GM23248 (cell line): ENCODE data around the gene CEP290. TPM values are rescaled to one million over a fixed set of nuclear protein-coding genes. Genes with fewer than 3 reads are reported as not detected.

Experiments used
- DNase-seq: peaks from one replicate; pipeline ENCODE4 v3.0.0-alpha.2; 2015
- H2AFZ ChIP-seq: fragments of 200-600 bp; sonication (generic); 2 replicates; pipeline ENCODE4 v1.6.1; 2016; ENCODE audit warnings: antibody characterized with exemption
- H3F3A ChIP-seq: fragments of 200-600 bp; sonication (generic); 2 replicates; pipeline ENCODE4 v1.6.1; 2016; ENCODE audit warnings: mild to moderate bottlenecking, antibody characterized with exemption, mixed run types; ENCODE audit not compliant: insufficient read depth
- H3K27ac ChIP-seq: fragments of 200-600 bp; sonication (generic); 2 replicates; pipeline ENCODE4 v1.5.1; 2016; ENCODE audit warnings: mild to moderate bottlenecking
- H3K27me3 ChIP-seq: fragments of 200-600 bp; sonication (generic); replicated peaks from 2 replicates; pipeline ENCODE4 v1.6.1; 2016; ENCODE audit warnings: mild to moderate bottlenecking; ENCODE audit not compliant: insufficient read depth
- H3K36me3 ChIP-seq: fragments of 200-600 bp; sonication (generic); 2 replicates; pipeline ENCODE4 v1.6.1; 2016; ENCODE audit warnings: low read depth, mild to moderate bottlenecking
- H3K4me1 ChIP-seq: fragments of 200-600 bp; sonication (generic); 2 replicates; pipeline ENCODE4 v1.6.1; 2016; ENCODE audit warnings: mild to moderate bottlenecking; ENCODE audit not compliant: insufficient read depth
- H3K4me2 ChIP-seq: fragments of 200-600 bp; sonication (generic); one replicate; pipeline ENCODE4 v1.6.1; 2016; ENCODE audit warnings: mild to moderate bottlenecking; ENCODE audit not compliant: unreplicated experiment
- H3K4me3 ChIP-seq: fragments of 200-600 bp; sonication (generic); 2 replicates; pipeline ENCODE4 v1.5.1; 2016; ENCODE audit warnings: mild to moderate bottlenecking
- H3K79me2 ChIP-seq: fragments of 200-600 bp; sonication (generic); 2 replicates; pipeline ENCODE4 v1.6.1; 2016; ENCODE audit warnings: mild to moderate bottlenecking; ENCODE audit not compliant: insufficient read depth
- H3K9ac ChIP-seq: fragments of 200-600 bp; sonication (generic); 2 replicates; pipeline ENCODE4 v1.6.1; 2016; ENCODE audit warnings: mild to moderate bottlenecking
- H3K9me2 ChIP-seq: fragments of 200-600 bp; sonication (generic); 2 replicates; pipeline ENCODE4 v1.6.1; 2016; ENCODE audit warnings: mixed run types, mild to moderate bottlenecking, moderate library complexity; ENCODE audit not compliant: insufficient read depth
- H3K9me3 ChIP-seq: fragments of 200-600 bp; sonication (generic); one replicate; pipeline ENCODE4 v1.6.1; 2017; ENCODE audit warnings: low read depth
- H4K20me1 ChIP-seq: fragments of 200-600 bp; sonication (generic); 2 replicates; pipeline ENCODE4 v1.6.0; 2016; ENCODE audit not compliant: insufficient read depth
- EZH2 ChIP-seq: fragments of 200-600 bp; sonication (generic); IDR thresholded peaks from 2 replicates; pipeline ENCODE4 v1.6.1; 2018; ENCODE audit warnings: antibody characterized with exemption, mild to moderate bottlenecking; ENCODE audit not compliant: insufficient read depth, poor library complexity, severe bottlenecking
- EZH2phosphoT487 ChIP-seq: fragments of 200-600 bp; sonication (generic); IDR thresholded peaks from 2 replicates; pipeline ENCODE4 v1.6.1; 2018; ENCODE audit warnings: antibody characterized with exemption, moderate library complexity, mild to moderate bottlenecking, low read depth; ENCODE audit not compliant: insufficient read depth
- WGBS, 2 experiments: methylation state at CpG; one replicate each; pipeline ENCODE4 v1.1.6; 2015 to 2017; ENCODE audit warnings: low lambda C conversion rate in 2 of 2, low coverage in 1 of 2; ENCODE audit errors: missing lambda C conversion rate in 2 of 2; 5-methylcytosine and 5-hydroxymethylcytosine counted together
- in situ Hi-C: fragments of 300-500 bp; cut with MboI; formaldehyde crosslinking; loops from 2 replicates; pipeline ENCODE4 v1.15.0; 2020
- polyA plus RNA-seq: library from polyadenylated mRNA; unstranded; fragments of >200 nt; fragmentation: Nextera tagmentation; extraction: Ambion mirVana; gene quantifications from 2 replicates; pipeline ENCODE4 v1.2.1, GENCODE V29; 2016
- total RNA-seq: library from RNA; depleted of rRNA; stranded (reverse); fragments of >200 nt; shearing (Covaris generic); gene quantifications from 2 replicates; pipeline ENCODE4 v1.2.3, GENCODE V29; 2014

Gene CEP290
- total and polyA plus RNA-seq, 2 experiments from 2014 or later: 6.4 to 14.2 TPM

GRCh38 chr12:88166179-88166578, 24.3 kb upstream of the CEP290 start:
- Histone ChIP-seq H3K27me3 (no peaks in the 10 kb centered on the region), H3K9ac (no peak overlapping the region), H3K4me1 (no peaks in the 10 kb centered on the region; the same call in 1 of the 2 replicates), H3K4me3 (no peak overlapping the region), H3K27ac (no peak overlapping the region), H3F3A (no peaks in the 10 kb centered on the region), H2AFZ (no peak overlapping the region), H3K36me3 (peaks cover 43% of the 10 kb centered on the region), H3K9me2 (no peaks in the 10 kb centered on the region), H4K20me1 (no peaks in the 10 kb centered on the region), H3K79me2 (no peaks in the 10 kb centered on the region; the same call in 1 of the 2 replicates), H3K4me2 (no peak overlapping the region), H3K9me3 (no peaks in the 10 kb centered on the region)
- TF ChIP-seq EZH2phosphoT487 (no peak), EZH2 (no peak)
- no peak for DNase-seq
- in situ Hi-C loops: no loop called here
- WGBS, 2 experiments: 95 to 100% methylated on average over 1 of the region's 1 CpG

- in situ Hi-C loops: no loop called here
- DNase-seq: no peak
Observed at GRCh38 chr12:88163371-88163770, 21.5 kb upstream of the CEP290 start.

GRCh38 chr12:88156075-88156654, 14.3 kb upstream of the CEP290 start:
- no peak overlapping the region for H3K4me2 ChIP-seq
- no peaks in the 10 kb centered on the region for H4K20me1 ChIP-seq
- no peaks in the 10 kb centered on the region for H3K9me2 ChIP-seq
- H3K27ac ChIP-seq: no peak overlapping the region
- no peak overlapping the region for H3K4me3 ChIP-seq
- in situ Hi-C loops: loop anchor here (10.0 kb wide), 2 partner anchors 419 to 839 kb away; no protein-coding TSS in a partner anchor
- no peaks in the 10 kb centered on the region for H3F3A ChIP-seq
- TF ChIP-seq EZH2: no peak
- TF ChIP-seq EZH2phosphoT487: no peak
- H3K9ac ChIP-seq: no peak overlapping the region
- H3K79me2 ChIP-seq: peaks cover 58% of the 10 kb centered on the region
- 64 to 83% methylated on average over 1 of the region's 1 CpG for WGBS, 2 experiments
- no peaks in the 10 kb centered on the region for H3K9me3 ChIP-seq
- H3K27me3 ChIP-seq: no peaks in the 10 kb centered on the region
- peaks cover 23% of the 10 kb centered on the region for H3K4me1 ChIP-seq
- no peak overlapping the region for H2AFZ ChIP-seq
- peaks cover 12% of the 10 kb centered on the region; the same call in 1 of the 2 replicates for H3K36me3 ChIP-seq
- no peak for DNase-seq

More at GRCh38 chr12:88163371-88163770, 21.5 kb upstream of the CEP290 start:
- H4K20me1 ChIP-seq: no peaks in the 10 kb centered on the region
- no peaks in the 10 kb centered on the region for H3K9me3 ChIP-seq
- no peaks in the 10 kb centered on the region; the same call in 1 of the 2 replicates for H3K79me2 ChIP-seq
- H3K4me3 ChIP-seq: no peak overlapping the region
- H3K4me2 ChIP-seq: no peak overlapping the region
- H3K36me3 ChIP-seq: peaks cover 43% of the 10 kb centered on the region
- H3K4me1 ChIP-seq: no peaks in the 10 kb centered on the region; the same call in 1 of the 2 replicates
- 98 to 99% methylated on average over 2 of the region's 2 CpGs for WGBS, 2 experiments
- H3K9me2 ChIP-seq: no peaks in the 10 kb centered on the region
- no peak for TF ChIP-seq EZH2
- no peak for TF ChIP-seq EZH2phosphoT487
- H3K9ac ChIP-seq: no peak overlapping the region
- no peak overlapping the region for H2AFZ ChIP-seq
- no peaks in the 10 kb centered on the region for H3K27me3 ChIP-seq
- no peak overlapping the region for H3K27ac ChIP-seq
- H3F3A ChIP-seq: no peaks in the 10 kb centered on the region

- H4K20me1 ChIP-seq: no peaks in the 10 kb centered on the region
- peak; percentile 76 for DNase-seq
- H3K4me1 ChIP-seq: peaks cover 23% of the 10 kb centered on the region
- no peaks in the 10 kb centered on the region for H3K27me3 ChIP-seq
- H3F3A ChIP-seq: no peaks in the 10 kb centered on the region
- no peak for TF ChIP-seq EZH2phosphoT487
- in situ Hi-C loops: loop anchor here (10.0 kb wide), 2 partner anchors 421 to 841 kb away; no protein-coding TSS in a partner anchor
- WGBS, 2 experiments: 50 to 52% methylated on average over 3 of the region's 3 CpGs
- no peaks in the 10 kb centered on the region for H3K9me2 ChIP-seq
- peaks cover 77% of the 10 kb centered on the region for H3K79me2 ChIP-seq
- 0 out of 2 replicates have a peak, but pooled peaks cover 19% of the 10 kb centered on the region for H3K36me3 ChIP-seq
- no peak overlapping the region for H3K4me2 ChIP-seq
- no peak overlapping the region for H3K27ac ChIP-seq
- no peak overlapping the region for H3K4me3 ChIP-seq
- no peak overlapping the region for H2AFZ ChIP-seq
- no peaks in the 10 kb centered on the region for H3K9me3 ChIP-seq
- peak overlapping the region; percentile 34; the same call in 1 of the 2 replicates for H3K9ac ChIP-seq
Observed at GRCh38 chr12:88153959-88154358, 12.1 kb upstream of the CEP290 start.
